OCI-LY7 (cell line): ENCODE measurements around the gene IDH2.

Experiments
- EZH2phosphoT487 ChIP-seq: fragments of 200-600 bp; sonication (generic); IDR thresholded peaks from 2 replicates; pipeline ENCODE4 v1.6.1; 2018; ENCODE audit warnings: low read depth, borderline replicate concordance, mild to moderate bottlenecking, mixed run types, antibody characterized with exemption, low read length, moderate library complexity, mixed read lengths
- TF ChIP-seq, protein P1 (sequence below): fragments of 200-600 bp; sonication (generic); conservative IDR thresholded peaks from 2 replicates; pipeline ENCODE4 v1.5.1; 2014; ENCODE audit warnings: mild to moderate bottlenecking, antibody characterized with exemption, low read length, moderate library complexity, mixed read lengths

DNA sequence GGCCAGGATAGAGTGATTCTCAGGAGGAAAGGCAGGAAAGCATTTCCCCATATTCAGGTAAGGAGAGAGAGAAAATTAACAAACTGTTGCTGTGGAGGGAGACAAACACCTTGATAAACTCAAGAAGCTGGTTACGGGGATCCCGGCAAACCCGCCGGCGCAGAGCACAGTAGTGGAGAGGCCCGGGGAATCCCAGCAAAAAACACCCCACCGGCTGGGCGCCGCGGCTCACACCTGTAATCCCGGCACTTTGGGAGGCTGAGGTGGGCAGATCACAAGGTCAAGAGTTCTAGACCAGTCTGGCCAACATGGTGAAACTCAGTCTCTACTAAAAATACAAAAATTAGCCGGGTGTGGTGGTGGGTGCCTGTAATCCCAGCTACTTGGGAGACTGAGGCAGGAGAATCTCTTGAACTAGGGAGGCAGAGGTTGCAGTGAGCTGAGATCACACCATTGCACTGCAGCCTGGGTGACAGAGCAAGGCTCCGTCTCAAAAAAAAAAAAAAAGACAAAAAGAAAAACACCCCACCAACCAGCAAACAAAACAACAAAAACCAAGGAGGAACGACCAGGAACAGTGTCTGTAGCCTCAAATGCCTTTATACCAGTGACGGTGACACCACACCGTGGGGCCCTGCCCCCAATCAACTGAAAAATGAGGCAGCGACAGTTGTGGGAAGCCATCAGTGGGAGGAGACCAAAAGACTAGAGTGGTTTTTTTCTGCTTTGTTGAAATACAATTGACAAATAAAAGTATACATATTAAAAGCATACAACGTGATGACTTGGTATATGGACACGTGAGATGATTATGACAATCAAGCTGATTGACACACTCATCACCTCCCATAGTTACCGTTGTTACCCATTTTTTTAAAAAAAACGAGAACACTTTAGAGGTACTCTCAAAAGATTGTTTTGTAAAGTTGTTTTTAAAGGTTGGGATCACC is 40.2 kb upstream of the IDH2 start:
- TF ChIP-seq, protein P1, sequence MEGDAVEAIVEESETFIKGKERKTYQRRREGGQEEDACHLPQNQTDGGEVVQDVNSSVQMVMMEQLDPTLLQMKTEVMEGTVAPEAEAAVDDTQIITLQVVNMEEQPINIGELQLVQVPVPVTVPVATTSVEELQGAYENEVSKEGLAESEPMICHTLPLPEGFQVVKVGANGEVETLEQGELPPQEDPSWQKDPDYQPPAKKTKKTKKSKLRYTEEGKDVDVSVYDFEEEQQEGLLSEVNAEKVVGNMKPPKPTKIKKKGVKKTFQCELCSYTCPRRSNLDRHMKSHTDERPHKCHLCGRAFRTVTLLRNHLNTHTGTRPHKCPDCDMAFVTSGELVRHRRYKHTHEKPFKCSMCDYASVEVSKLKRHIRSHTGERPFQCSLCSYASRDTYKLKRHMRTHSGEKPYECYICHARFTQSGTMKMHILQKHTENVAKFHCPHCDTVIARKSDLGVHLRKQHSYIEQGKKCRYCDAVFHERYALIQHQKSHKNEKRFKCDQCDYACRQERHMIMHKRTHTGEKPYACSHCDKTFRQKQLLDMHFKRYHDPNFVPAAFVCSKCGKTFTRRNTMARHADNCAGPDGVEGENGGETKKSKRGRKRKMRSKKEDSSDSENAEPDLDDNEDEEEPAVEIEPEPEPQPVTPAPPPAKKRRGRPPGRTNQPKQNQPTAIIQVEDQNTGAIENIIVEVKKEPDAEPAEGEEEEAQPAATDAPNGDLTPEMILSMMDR: no peak
- TF ChIP-seq EZH2phosphoT487: no peak
